Activated CD4-positive, alpha-beta T cell treated with anti-CD3 and anti-CD28 coated beads, Interleukin-2, Interleukin-6, amounts not matched to agents 100 ng/mL and 50 ng/mL, durations not matched to agents 16 hours and 8 hours (primary cell): ENCODE results near the gene TIFAB.

ENCODE experiments used
- DNase-seq: peaks from one replicate; pipeline ENCODE4 v3.0.0-alpha.2; 2020

TIFAB gene

DNA sequence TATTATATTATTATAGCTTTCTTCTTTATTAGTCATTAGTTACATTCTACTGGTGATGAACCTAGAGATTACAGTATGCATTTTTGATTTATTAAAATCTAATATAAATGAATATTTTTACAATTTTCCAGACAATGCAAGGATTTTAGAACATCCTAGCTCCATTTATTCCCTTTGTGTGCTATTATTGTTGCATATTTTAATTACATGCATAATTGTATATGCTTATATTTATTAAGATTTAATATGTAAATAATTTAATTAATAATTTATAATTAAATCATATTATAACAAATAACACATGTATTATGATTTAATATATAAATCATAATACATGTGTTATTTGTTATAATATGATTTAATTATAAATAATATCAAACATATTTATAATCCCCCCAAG, 29.7 kb downstream of the TIFAB start:
- no peak for DNase-seq

DNA sequence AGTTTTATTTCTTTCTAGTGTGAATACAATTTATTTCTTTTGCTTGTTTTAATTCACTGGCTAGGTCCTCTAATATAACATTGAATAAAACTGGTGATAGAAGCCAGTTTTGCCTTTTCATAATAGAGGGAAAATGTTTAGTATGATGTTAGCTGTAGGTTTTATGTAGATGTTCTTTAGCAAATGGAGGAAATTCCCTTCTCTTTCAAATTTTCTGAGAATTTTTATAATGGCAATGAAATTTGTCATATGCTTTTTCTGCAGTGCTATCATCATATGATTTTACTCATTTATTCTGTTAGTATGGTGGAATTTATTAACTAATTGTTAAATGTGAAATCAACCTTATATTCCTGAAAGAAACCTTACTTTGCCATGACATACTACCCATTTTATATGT, 35.1 kb downstream of the TIFAB start:
- no peak for DNase-seq

DNA sequence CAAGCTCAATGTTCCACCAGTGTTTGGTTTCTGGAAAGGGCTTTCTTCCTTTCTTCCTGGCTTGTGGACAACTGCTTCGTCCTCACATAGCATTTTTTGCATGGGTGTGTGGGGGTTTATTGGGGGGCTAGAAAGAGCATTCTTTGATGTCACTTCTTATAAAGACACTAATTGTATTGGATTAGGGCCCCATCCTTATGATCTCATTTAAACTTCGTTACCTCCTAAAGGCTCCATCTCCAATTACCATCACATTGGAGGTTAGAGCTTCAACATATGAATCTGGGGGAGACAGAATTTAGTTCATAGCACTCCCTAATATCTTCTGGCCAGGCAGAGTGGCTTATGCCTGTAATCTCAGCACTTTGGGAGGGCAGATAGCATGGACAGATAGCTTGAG, 47.1 kb downstream of the TIFAB start:
- DNase-seq: no peak

DNA sequence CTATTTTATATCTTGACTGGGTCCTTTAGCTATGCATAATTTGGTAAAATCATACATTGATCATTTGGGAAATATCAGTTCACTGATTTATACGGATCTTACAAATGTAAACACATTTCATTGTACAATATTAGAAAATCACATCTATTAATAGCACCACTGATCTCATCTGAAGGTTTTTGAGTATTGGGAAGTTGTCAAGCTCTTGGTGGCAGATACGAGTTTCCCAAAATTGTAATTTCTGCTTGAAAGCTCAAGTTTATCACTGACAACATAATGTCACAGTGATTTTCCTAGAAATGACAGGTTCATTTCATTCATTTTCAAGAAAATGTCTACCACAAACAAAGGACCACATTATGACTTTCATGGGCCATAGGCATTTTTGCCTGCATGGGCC, 50.1 kb downstream of the TIFAB start:
- no peak for DNase-seq

DNA sequence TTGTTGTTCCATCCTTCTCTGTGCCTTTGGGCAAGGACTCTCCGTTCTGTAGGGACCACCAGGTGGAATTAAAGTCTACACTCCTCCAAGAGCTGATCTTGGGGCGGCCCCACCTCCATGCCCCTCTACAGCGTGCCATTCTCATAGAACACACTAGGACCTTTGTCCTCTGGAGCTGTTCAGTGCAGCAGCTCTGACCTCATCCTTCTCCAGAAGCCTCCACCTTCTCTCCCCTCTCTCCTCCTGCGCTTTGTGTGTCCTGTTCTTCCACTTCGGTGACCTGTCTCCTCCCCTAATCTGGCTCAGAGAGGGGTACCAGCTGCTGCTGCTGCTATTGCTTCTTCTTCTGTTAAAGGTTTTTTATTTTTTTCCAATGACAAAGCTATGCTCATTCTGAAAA, 51.3 kb downstream of the TIFAB start:
- DNase-seq: no peak

DNA sequence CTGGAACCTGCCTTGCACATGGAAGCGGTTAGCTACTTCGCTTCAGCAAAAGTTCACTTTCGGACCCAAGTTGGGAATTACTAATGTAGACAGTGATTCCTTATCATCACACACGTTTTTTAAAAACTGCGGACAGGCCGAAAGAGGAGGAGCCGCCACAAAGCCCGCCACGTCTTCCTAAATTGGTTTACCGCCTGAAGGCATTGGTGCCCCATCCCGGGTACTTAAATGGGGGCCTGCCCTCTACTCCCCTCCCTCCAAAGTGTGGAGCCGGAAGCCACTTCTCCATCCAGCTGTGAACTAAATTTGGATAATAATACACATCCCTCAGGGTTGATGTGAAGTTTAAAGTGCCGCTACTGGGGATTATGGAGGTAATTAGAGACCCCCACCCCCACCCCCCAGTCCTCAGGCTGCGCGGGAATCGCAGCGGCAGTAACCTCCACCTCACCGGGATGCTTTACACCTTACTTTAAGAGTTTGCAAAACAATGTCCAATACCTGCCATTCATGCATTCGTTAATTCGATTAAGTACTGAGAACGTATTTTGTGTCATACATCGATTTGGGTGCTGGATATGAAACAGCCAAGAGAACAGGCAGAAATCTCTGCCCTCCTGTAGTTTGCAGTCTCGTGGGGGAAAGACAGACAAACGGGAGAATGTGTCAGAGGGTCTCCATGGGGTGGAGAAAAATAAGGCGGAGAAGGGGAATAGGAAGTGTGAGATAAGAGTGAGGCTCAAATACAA, 52.2 kb downstream of the TIFAB start:
- no peak for DNase-seq

DNA sequence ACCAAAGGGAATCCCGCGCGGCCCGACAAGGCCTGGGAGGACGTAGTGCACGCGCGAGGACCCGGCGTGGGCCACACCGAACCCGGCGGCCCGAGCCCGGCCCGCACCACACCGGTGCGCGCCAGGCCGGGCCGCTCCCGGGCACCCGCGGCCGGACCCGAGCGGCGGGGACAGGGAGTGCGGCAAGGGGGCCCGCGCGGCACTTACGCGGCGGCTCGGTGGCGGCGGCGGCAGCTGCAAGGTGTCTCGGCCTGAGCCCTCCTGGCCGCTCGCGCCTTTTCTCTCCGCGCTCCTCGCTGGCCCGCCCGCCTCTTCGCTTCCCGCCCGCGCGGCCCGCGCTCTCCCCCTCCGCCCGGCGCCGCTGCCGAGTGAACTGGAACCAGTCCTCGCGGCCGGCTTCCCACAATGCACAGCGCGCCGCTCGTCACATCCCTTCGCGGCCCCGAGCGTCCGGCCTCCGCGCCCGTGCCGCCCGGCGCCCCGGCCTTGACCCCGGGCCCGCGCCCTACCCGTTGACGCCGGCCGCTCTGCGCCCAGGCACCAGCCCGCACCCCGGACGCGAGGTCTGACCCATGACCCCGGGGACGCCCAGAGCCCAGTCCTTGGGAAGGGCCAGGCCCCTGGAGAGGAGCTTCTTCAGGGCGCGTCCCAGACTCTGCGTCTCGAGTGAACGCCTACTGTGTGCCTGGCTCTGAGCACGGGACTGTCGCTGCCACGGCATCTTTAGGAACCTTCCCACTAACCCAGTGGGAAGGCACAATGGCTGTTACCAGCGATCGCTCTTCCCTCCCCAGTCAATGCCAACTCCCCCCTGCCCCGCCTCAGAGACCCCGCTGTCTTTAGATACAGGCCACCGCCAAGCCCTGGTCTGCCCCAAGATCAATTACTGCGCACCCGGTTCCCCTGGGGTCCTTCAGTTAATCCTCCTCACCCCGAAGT, 53.0 kb downstream of the TIFAB start, which contains the start of gene MACROH2A1:
MACROH2A1 (minus strand) TSS at position 377 of the 939 bp plus-strand sequence. CDS start 10,138 bp downstream, outside the sequence.
- DNase-seq: peak; percentile 89

DNA sequence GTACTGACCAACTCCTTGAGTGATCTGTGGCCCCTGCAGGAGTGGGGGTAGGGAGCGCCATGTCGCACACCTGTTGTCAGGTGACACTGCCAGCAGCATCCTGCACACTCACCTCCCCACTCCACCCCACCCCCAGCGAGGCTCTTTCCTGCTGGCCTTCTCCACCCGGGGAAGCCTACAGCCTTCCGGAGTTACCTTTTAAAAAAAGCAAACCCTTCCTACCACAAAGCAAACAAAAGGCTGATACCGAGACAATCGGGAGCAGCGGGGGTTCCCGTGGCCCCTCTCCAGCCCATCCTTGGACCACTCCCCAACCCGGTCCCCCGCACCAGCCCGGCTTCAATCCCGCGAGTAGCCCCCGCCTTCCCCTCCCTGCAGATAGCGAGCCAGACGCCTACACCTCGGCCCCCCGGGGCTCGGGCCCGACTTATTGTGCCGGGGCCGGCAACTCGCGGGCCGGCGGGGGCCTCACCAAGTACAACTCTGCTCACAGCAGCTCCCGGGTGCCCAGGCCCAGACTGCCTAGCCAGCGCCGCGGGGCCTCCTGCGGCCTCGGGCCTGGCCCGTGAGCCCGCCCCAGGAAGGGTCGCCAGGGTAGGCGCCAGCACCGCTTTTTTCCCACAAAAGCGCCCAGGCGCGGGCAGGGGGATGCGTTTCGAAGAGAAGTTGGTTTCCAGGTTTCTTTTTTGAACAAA, 53.8 kb downstream of the TIFAB start:
- DNase-seq: peak; percentile 62
